NCI-H1417 treated with DMSO at 0.1 percent for 48 hours (cell line): ENCODE results near the gene ARHGEF12.

Source experiments
- DNase-seq: peaks from one replicate; lab custom pipeline; 2025; lab: John Stamatoyannopoulos, UW

The ARHGEF12 gene

GRCh38 chr11:120335908-120336640 lies at the start of gene ARHGEF12:
ARHGEF12 (plus strand) TSS chr11:120336413; CDS start chr11:120337244, 831 bp downstream.
- DNase-seq, result peak; percentile 51

GRCh38 chr11:120288021-120288420 lies 48.2 kb upstream of the ARHGEF12 start:
- no peak for DNase-seq

GRCh38 chr11:120289426-120289825 lies 46.8 kb upstream of the ARHGEF12 start:
- DNase-seq, result no peak

- DNase-seq, result no peak
These were observed 45.3 kb upstream of the ARHGEF12 start for GRCh38 chr11:120290956-120291355.

- DNase-seq, result no peak
These were observed 43.0 kb upstream of the ARHGEF12 start for GRCh38 chr11:120293038-120293800.

GRCh38 chr11:120294096-120294495 lies 42.1 kb upstream of the ARHGEF12 start:
- no peak for DNase-seq

GRCh38 chr11:120295099-120295498 lies 41.1 kb upstream of the ARHGEF12 start:
- DNase-seq, result no peak

- no peak for DNase-seq
These were observed 39.7 kb upstream of the ARHGEF12 start for GRCh38 chr11:120296554-120296953.

- DNase-seq, result no peak
These were observed 37.8 kb upstream of the ARHGEF12 start for GRCh38 chr11:120298461-120298860.

- no peak for DNase-seq
These were observed 34.0 kb upstream of the ARHGEF12 start for GRCh38 chr11:120302001-120302805.

GRCh38 chr11:120303004-120303637 lies 33.1 kb upstream of the ARHGEF12 start:
- DNase-seq, result peak; percentile 22

- no peak for DNase-seq
These were observed 31.7 kb upstream of the ARHGEF12 start for GRCh38 chr11:120304526-120304925.

GRCh38 chr11:120305286-120305685 lies 30.9 kb upstream of the ARHGEF12 start:
- DNase-seq, result no peak

- DNase-seq, result no peak
These were observed 29.5 kb upstream of the ARHGEF12 start for GRCh38 chr11:120306519-120307242.

GRCh38 chr11:120307476-120307875 lies 28.7 kb upstream of the ARHGEF12 start:
- no peak for DNase-seq

- DNase-seq, result no peak
These were observed 28.1 kb upstream of the ARHGEF12 start for GRCh38 chr11:120308081-120308480.

- DNase-seq, result peak; percentile 45
These were observed 25.3 kb upstream of the ARHGEF12 start for GRCh38 chr11:120310870-120311269.

- DNase-seq, result no peak
These were observed 21.4 kb upstream of the ARHGEF12 start for GRCh38 chr11:120314861-120315260.

- no peak for DNase-seq
These were observed 19.1 kb upstream of the ARHGEF12 start for GRCh38 chr11:120316880-120317688.

GRCh38 chr11:120317689-120318480 lies 18.3 kb upstream of the ARHGEF12 start:
- no peak for DNase-seq
